ENCODE data around the gene RET.
"Not testable (repeated sequence)": the region's sequence is repeated elsewhere in the genome, so short reads cannot be mapped to it uniquely, and the experiment has no call there.

RET gene

DNA sequence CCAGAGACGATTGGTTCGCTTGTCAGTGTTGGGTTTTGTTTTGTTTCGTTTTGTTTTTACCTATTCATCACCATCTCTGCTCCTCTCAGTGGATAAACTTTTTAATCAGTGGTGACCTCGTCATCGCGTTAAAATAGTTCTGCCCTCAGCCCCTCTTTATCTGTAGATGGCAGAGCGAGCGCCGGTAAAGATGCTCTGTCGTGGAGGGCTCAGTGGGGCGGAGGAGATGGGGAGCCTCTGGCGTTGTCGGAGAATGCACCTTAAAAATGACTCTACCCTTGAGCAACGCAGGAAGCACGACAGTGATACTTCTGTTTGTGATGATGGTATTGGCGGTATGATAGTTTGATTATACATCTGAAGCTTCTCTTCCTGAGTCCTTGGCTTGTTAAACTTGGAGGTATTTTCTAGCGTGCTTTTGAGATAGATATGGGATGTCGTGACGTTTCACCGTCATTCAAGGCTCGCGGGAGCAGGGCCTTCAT lies 61.9 kb downstream of the RET start:
- no peak for DNase-seq

DNA sequence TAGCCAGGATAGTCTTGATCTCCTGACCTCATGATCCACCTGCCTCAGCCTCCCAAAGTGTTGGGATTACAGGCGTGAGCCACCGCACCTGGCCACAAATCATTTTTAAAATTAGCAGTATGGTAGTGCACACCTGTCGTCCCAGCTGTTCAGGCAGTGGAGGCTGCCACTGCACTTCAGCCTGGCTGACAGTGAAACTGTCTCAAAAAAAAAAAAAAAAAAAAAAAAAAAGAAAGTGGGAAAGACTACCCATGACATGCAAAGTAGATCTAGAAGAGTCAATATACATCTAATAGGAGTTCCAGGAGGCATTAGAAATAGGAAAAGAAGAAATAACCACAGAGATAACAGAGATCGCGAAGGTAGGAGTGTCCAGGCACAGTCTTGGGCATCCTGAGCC lies 64.6 kb downstream of the RET start:
- DNase-seq, result peak; percentile 12

DNA sequence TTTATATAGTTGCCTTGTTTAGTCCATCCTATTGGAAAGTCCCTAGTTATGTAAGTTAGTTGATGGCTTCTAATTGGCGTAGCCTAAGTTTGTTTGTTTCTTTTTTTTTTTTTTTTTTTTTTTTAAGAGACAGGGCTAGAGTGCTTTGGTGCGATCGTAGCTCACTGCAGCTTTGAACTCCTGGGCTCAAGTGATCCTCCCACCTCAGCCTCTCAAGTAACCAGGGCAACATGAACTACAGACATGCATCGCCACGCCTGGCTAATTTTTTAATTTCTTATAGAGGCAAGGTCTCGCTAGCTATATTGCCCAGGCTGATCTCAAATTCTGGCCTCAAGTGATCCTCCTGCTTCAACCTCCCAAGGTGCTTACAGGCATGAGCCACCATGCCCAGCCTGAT lies 68.4 kb downstream of the RET start:
- no peak for DNase-seq

DNA sequence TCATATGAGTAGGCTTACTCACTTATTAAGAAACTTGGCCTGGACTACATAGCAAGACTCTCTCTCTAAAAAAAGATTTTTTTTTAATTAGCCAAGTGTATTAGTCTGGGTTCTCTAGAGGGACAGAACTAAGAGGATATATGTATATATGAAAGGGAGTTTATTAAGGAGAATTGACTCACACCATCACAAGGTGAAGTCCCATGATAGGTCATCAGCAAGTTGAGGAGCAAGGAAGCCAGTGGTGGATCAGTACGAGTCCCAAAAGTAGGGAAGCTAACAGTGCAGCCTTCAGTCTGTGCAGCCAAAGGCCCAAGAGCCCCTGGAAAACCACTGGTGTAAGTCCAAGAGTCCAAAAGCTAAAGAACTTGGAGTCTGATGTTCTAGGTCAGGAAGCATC lies 69.1 kb downstream of the RET start:
- not testable (repeated sequence) for DNase-seq

DNA sequence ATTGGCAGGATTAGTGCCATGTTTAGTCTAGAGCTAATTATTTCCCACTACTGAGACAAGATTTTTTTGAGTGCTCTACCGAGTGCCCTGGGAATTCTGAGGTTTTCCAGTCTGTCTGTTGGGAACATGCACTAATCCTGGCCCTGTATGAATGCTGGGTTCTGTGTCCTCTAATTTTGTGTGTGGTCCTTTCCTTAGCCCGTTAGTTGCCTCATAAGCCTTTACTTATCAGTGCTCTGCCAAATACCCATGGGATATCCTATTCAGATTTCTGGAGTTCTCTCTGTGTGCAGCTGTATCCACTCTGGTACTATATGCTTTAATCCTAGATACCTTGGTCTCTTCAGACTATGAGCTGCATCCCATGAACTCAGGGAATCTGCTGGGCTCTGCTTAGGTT lies 74.5 kb downstream of the RET start:
- no peak for DNase-seq

DNA sequence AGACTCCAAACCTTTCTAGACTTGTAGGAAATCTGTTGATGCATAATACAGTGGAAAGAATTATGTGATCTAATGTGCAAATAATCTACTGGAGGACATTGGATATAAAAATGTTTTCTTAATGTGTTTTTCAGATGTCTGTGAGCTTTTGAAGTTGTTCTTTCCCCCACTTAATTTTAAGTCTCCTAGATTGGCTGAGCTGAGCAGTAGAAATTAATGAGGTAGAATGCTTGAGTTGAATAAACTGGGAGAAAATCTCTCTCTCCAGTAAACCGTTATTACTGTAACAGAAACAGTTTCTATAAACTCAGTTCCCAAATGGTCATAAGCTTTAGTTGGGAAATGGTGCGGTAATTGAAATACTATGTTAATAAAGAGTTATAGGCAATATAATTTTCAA lies 77.0 kb downstream of the RET start:
- DNase-seq, result no peak

DNA sequence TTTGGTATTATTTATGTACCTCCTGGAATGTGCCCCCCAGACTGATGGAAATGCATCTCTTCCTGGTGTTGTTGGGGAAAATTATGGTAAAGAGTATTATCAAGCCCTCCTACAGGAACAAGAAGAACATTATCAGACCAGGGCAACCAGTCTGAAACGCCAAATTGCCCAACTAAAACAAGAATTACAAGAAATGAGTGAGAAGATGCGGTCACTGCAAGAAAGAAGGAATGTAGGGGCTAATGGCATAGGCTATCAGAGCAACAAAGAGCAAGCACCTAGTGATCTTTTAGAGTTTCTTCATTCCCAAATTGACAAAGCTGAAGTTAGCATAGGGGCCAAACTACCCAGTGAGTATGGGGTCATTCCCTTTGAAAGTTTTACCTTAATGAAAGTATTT lies 78.4 kb downstream of the RET start:
- DNase-seq, result no peak

DNA sequence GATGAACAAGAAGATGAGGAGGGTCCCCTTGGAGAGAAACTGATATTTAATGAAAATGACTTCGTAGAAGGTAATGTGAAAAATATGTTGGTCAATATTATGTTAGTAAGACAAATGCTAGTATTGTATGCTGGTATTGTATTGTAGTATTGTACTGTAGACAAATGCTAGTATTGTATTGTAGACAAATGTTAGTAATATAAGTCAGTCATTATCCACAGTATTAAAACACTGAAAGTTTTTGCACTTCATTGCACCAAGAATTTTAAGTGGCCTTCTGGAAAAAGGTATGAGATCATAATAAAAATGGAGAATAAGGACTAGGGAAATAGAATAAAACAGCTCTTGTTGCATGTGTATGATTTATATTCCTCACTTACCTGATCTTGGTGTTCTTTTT lies 78.9 kb downstream of the RET start:
- no peak for DNase-seq

DNA sequence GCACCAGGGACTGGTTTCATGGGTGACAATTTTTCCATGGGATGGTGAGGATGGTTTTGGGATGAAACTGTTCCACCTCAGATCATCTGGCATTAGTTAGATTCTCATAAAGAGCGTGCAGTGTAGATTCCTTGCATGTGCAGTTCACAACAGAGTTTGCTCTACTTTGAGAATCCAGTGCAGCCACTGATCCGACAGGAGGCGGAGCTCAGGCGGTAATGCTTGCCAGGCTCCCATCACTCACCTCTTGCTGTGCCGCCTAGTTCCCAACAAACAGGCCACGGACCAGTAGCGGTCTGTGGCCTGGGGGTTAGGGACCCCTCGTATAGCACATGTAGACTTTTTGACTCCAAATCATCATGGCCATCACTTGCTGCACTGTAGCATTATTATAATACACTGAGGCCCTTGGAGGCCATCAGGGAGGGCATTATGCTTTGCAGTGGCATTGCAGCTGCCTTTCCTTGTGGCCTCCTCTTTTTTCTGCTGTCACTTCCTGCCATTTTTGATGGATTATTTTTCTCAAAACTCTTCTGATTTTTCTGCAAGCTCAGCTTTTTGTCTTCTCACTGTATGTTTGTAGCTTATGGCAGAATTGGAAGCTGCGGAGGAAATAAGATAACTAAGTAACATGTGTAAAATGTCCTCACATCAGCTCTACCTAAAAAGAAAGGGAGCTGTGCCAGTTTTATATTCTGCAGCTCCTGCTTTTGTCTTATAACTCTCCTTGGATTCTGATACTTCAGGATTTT lies 79.9 kb downstream of the RET start:
- no peak for DNase-seq

DNA sequence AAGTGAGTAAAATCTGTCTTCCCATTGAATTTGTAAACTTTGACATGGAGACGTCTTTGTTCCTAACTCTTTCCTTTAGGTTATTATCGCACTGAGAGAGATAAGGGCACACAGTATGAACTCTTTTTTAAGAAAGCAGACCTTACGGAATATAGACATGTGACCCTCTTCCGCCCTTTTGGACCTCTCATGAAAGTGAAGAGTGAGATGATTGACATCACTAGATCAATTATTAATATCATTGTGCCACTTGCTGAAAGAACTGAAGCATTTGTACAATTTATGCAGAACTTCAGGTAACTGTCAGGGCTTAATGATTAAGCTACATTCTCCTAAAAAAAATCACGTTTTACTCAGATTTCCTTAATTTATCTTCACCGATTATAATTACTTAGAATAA lies 81.8 kb downstream of the RET start:
- no peak for DNase-seq

DNA sequence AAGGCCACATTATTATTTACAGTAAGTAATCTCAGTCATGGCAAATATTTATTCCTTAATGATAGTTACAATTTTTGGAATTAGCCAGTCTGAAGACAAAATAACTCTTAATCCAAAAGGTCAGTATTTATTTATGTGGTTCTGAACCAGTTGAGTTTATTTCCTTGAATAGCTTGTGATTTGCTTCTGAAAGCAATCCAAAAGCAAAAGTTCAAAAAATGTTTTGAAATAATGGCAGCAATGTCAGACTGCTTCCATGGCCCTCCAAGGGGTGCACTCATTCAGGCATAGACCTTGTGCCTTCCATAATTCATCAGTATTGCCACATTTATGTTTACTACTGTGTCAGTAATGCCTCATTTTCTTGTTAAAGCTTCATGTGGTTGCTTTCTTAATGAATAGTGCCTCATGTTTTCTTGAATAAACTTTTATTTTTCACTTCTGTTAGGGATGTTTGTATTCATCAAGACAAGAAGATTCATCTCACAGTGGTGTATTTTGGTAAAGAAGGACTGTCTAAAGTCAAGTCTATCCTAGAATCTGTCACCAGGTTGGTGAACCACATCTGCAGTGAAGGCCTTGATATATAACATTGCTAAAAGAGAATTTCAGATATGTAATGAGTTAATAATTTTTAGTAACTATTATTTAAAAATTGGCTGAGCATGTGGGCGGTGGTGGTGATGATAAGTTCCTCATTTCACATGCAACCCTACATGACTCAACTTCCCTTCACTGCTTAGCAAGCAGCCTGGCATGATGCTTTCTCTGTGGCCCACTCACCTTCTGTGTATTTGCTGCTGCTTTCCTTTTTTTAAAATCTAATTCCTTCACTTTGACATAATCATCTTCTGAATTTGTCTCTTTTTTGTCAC lies 83.4 kb downstream of the RET start:
- no peak for DNase-seq

DNA sequence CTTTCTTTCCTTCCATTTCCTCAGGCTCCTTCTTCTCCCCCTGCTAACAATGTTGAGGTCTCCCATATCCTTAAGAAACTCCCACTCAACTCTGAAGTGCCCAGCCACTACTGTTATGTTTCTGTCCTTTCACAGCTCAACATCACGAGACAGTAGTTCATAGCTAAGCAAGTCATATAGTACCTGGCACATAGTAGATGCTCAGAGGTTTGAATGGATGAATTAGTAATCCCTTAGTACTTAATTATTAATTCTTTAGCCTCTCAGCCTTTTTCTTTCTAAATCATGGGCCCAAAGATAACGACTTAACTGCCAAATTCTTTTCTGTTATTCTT lies 84.0 kb downstream of the RET start:
- DNase-seq, result no peak

DNA sequence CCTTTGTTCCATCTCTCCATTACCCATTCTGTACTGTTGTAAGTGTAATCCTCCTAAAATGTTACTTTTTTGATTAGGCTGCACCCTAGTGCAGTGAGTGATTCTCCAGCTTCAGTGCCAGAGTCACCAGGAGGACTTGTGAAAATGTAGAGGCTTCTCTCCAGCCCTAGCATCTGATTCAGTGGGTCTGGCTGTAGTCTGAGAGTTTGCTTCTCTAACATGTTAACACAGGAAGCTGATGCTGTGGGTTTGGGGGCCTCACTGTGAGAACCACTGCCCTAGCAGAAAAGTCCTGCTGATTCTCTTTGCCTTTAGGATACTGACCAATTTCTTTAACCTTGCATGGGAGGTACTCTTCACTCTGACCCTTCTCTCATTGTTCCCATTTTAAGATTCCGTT lies 85.7 kb downstream of the RET start:
- DNase-seq, result no peak

DNA sequence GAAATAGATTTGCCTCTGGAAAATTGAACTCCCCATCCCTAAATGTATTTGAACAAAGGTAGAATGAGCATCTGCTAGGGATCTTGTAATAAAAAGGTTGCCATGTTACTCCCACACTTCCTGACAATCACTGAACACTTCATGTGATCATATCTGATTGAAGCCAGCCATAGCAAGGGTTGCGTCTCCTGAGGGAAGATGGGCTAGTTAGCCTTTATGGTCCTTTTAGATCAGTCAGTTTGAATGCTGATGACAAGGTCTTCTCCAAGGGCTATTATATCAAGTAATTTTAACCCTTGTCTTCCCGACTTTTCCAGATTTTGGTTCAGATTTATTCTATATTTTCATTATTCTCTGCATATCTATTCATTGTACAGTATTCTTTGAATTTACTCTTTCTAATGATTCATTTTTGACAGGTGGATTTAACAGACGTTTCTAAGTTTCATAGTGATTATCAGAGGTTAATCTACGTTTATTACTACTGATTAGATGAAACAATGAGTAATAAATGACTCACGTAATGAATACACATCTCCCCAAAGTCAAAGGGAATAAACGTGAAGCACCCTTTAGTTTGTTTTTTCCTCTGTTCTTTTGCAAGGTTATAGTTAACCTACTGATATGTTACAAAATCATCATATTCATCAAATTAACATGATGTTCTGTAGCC lies 89.5 kb downstream of the RET start:
- no peak for DNase-seq

DNA sequence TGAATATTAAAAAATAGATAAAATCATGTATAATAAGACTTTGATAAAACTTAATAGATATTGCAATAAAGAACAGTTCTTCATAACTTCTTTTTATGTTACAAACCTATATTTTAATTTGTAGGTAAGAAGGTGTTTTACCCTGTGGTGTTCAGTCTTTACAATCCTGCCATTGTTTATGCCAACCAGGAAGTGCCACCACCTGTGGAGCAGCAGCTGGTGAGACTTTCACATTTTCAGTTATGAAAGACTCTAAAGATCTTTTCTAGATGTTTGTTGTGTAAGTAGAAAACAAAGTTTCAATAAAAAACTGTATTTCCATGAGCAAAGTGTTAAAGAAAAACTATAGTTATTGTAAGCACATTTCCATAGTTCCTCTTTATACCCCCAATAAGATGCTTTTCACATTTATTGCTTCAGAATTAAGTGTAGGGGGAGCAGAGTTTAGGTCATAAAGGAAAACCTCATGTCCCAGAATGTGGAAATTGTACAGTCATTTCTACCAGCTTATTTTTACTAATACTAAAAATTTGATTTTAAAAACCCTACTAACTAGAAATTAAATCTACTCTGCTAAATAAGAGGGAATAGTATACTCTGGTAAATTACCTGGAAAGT lies 90.1 kb downstream of the RET start:
- no peak for DNase-seq

DNA sequence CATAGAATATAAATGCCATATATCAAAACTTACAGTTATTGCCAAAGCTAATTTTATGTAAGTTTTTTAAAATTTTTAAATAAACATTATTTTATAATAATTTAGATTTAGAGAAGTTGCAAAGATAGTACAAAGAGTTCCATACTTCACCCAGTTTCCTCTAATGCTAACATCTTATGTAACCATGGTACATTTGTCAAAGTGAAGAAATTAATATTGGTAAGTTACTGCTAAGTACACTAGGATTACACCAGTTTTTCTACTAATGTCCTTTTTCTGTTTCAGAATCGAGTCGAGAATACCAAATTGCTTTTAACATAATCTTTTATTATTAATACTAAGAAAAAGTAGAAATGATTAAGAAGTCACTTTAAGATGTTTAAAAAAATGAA lies 90.6 kb downstream of the RET start:
- no peak for DNase-seq

DNA sequence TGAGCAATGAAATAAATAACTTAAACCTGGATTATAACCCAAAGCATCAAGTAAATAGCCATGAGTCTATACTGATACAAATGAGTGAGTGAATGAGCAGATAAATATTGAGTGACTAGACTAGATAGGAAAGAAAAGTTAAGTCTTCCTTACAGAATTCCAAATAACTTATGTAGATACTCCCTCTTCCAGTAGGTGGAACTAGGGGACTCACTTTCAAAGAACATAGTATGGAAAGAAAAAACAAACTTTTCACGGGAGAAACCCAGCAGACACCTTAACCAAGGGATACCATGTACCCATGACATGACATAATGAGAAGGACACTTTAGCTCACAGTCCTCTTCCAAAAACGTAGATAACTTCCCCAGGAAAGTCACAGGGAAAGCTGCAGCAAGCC lies 93.6 kb downstream of the RET start:
- no peak for DNase-seq

DNA sequence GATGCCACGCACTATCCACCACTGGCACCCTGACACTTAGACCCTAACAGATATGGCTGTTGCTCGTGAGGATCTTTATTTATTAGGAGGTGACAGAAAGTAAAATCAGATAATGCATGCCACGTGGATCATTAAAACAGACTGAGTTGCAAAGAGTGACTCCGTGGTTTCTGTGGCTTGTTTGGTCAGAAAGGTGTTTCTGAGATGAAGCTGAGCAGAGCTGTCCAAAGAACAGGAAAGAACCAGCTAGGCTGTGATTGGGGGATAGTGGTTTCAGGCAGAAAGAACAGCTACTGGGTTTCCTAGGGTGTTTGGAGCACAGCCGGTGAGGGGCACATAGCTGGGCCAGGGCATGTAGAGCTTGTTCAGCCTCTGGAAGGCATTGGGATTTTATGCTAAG lies 95.8 kb downstream of the RET start:
- DNase-seq, result no peak

DNA sequence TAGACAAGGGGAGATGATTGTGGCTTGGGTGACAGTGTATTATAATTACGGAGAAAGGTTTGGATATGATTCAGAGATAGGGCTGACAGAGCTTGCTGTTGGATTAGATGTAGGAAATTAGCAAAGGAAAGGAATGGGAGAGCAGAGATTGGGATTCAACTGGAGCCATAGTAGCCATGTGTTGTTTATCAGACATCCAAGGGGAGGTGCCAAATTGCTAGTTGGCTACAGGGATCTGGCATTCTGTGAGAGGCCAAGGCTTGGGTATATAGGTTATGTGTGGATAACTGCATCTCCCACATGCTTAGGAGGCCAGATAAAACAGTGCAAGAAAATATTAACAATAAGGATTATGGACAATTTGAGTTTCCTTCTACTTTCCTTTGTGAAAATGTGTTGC lies 96.3 kb downstream of the RET start:
- DNase-seq, result no peak

DNA sequence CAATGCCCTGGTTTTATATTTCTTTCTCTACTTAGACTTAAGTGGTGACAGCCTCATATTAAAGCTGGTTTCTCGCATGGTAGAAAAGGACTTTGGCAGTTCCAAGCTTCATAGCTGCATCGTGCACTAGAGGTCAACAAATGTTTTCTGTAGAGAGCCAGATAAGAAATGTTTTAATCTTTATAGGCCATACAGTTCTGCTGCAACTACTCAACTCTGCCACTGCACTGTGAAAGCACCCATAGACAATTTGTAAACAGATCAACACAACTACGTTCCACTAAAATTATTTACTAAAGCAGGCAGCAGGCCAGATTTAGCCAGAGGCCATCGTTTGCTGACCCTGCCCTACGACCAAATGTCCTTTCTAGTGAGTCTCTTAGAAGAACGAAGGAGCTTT lies 98.1 kb downstream of the RET start:
- no peak for DNase-seq

DNA sequence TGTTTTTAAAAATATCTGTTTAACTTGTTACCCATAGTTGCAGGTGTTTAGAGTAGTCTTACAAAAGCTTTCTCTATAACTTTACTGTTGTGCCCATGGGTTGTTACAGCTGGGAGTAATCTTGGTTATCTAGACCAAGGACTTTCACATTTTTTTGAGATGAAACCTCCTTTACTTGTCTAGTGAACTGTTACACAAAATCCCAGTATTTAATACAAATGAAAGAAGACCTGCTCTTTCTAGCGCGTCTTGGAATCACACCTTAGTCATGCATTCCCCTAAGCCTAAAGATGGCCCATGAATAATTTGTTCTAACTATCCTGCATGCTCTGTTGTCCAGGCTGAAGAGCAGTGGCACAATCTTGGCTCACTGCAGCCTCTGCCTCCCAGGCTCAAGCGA lies 99.4 kb downstream of the RET start:
- DNase-seq, result no peak

DNA sequence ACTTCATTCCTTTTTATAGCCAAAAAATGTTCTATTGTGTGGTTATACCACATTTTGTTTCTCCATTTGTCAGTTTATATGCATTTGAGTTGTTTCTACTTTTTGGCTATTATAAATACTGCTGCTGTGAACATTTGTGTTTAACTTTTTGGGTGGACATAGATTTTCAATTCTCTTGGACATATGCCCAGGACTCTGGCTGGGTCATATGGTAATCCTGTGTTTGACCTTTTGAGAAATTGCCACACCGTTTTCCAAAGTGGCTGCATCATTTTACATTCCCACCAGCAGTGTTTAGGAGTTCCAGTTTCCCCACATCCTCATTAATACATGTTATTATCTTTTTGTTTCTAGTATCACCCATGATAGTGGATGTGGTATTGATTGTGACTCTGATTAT lies 100.7 kb downstream of the RET start:
- no peak for DNase-seq

Measured in NCI-H2171 (cell line).